Cardiac fibroblast (primary cell): ENCODE measurements around the gene ZNF112.

Experiments
- DNase-seq, 2 donors: peaks; one replicate each; pipeline versions ENCODE4 v3.0.0 to v3.0.0-alpha.2; 2010; ENCODE audit warnings: low read depth in 2 of 2
- H3K4me3 ChIP-seq, 2 donors: replicated peaks in 1 of 2; 1 replicate in 1 of 2; 2 replicates in 1 of 2; pipeline ENCODE4 v1.5.1; 2011; ENCODE audit warnings: low read depth in 2 of 2, low read length in 2 of 2, mild to moderate bottlenecking in 2 of 2, moderate library complexity in 1 of 2
- CTCF ChIP-seq: IDR thresholded peaks from one replicate; pipeline ENCODE4 v1.5.1; 2011; ENCODE audit warnings: low read depth, mild to moderate bottlenecking, low read length, inconsistent platforms

ZNF112 gene

DNA sequence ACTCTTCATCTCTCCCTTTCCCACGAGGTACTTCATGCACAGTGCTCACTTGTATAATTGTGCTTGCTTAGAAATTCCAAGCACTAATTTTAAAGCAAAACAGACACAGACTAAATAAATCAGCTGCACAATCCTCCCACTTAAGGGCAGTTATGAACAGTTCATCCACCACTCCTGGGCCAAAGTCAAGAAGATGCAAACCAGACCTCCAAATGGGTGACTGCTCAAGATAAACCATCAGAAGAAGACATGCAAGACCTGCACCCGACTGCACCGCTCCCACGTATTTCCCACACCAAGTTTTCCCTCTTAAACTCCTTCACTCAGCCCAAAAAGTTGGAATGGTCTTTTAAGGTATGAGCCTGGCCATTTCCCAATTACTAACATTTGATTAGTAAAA is 71.5 kb downstream of the ZNF112 start:
- no peak for TF ChIP-seq CTCF
- H3K4me3 ChIP-seq, result no peak overlapping the region
- DNase-seq, result no peak

- peak in 1 of 2 donors; percentile 51 for DNase-seq
- H3K4me3 ChIP-seq, result no peak overlapping the region
- no peak for TF ChIP-seq CTCF
Measured at GRCh38 chr19:44282846-44283245, 73.6 kb downstream of the ZNF112 start.

DNA sequence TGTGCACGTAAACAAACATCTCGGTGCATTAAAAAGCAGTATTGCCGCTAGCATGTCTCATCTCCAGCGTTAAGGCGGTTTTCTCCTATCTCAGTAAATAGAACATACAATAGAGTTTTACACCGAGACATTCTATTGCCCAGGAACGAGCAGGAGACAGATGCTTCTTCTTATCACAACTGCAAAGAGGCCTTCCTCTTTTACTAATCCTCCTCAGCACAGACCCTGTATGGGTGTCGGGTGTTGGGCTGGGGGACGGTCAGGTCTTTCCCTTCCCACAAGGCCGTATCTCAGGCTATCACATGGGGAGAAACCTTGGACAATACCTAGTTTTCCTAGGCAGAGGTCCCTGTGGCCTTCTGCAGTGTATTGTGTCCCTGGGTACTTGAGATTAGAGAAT is 75.6 kb downstream of the ZNF112 start:
- no peak overlapping the region for H3K4me3 ChIP-seq
- no peak for DNase-seq
- TF ChIP-seq CTCF, result no peak

DNA sequence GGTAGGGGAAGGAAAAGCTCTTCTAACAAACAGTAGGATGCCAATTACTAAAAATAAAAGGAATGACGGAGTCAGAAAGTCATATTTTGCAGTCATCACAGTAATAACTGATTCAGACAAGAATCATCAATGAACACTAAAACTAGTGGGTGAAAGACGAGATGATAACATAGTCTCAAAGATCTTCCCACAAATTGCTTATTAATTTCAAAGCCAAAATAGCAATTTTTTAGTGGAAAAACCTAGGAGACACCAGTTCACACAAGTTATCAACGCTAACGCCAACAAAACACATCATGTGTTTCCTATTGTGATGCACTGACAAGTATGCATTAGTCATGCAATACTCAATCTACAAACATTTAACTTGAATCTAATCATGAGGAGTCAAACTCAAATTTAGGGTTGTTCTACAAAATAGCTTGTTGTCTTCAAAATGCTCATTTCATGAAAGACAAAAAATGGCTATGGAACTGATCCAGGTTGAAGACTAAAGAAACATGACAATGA is 78.2 kb downstream of the ZNF112 start:
- DNase-seq, result peak in 1 of 2 donors; percentile 66
- no peak for TF ChIP-seq CTCF
- H3K4me3 ChIP-seq, result no peak overlapping the region

- H3K4me3 ChIP-seq, result no peak overlapping the region
- DNase-seq, result no peak
- TF ChIP-seq CTCF, result no peak
Measured at GRCh38 chr19:44277331-44277730, 79.1 kb downstream of the ZNF112 start.
